Loucy (cell line): Measurements from ENCODE around the gene RD3L.

Source experiments
- H2AFZ ChIP-seq: fragments of 200-600 bp; sonication (generic); 2 replicates; pipeline ENCODE4 v1.6.0; 2016; ENCODE audit warnings: antibody characterized with exemption, mild to moderate bottlenecking, low read length, moderate library complexity
- H3F3A ChIP-seq: fragments of 200-600 bp; 2 replicates; pipeline ENCODE4 v1.6.0; 2016; ENCODE audit warnings: antibody characterized with exemption, low read depth, mild to moderate bottlenecking
- H3K27me3 ChIP-seq: fragments of 200-600 bp; sonication (generic); 2 replicates; pipeline ENCODE4 v1.6.1; 2014; ENCODE audit warnings: low read length, mild to moderate bottlenecking; ENCODE audit not compliant: insufficient read depth, poor library complexity, severe bottlenecking
- H3K36me3 ChIP-seq: fragments of 200-600 bp; sonication (generic); 2 replicates; pipeline ENCODE4 v1.6.1; 2016; ENCODE audit warnings: low read length; ENCODE audit not compliant: insufficient read depth
- H3K4me1 ChIP-seq: fragments of 200-600 bp; sonication (generic); 2 replicates; pipeline ENCODE4 v1.5.1; 2014; ENCODE audit warnings: low read length, mild to moderate bottlenecking; ENCODE audit not compliant: insufficient read depth, poor library complexity, severe bottlenecking
- H3K4me2 ChIP-seq: fragments of 200-600 bp; sonication (generic); 2 replicates; pipeline ENCODE4 v1.6.0; 2014; ENCODE audit warnings: antibody characterized with exemption, low read length, low read depth, mild to moderate bottlenecking; ENCODE audit not compliant: poor library complexity, severe bottlenecking
- H3K4me3 ChIP-seq: fragments of 200-600 bp; sonication (generic); 2 replicates; pipeline ENCODE4 v1.5.1; 2014; ENCODE audit warnings: low read length, mild to moderate bottlenecking, mixed read lengths; ENCODE audit not compliant: poor library complexity, severe bottlenecking
- H3K79me2 ChIP-seq: fragments of 200-600 bp; sonication (generic); 2 replicates; pipeline ENCODE4 v1.6.1; 2014; ENCODE audit warnings: low read length; ENCODE audit not compliant: insufficient read depth
- H3K9ac ChIP-seq: fragments of 200-600 bp; sonication (generic); 2 replicates; pipeline ENCODE4 v1.6.0; 2014; ENCODE audit warnings: mild to moderate bottlenecking, low read depth, low read length, moderate library complexity; ENCODE audit not compliant: poor library complexity, severe bottlenecking
- H3K9me2 ChIP-seq: fragments of 200-600 bp; sonication (generic); replicated peaks from 2 replicates; pipeline ENCODE4 v1.6.1; 2016; ENCODE audit warnings: low read depth, low read length, mixed read lengths
- H3K9me3 ChIP-seq: fragments of 200-600 bp; sonication (generic); 2 replicates; pipeline ENCODE4 v1.6.1; 2014; ENCODE audit warnings: mild to moderate bottlenecking, antibody characterized with exemption, low read length, low read depth; ENCODE audit not compliant: insufficient read depth
- H4K20me1 ChIP-seq: fragments of 200-600 bp; sonication (generic); 2 replicates; pipeline ENCODE4 v1.6.0; 2014; ENCODE audit warnings: antibody characterized with exemption, low read length, mild to moderate bottlenecking; ENCODE audit not compliant: insufficient read depth, poor library complexity, severe bottlenecking
- EZH2phosphoT487 ChIP-seq: fragments of 200-600 bp; IDR thresholded peaks from 2 replicates; pipeline ENCODE4 v1.6.1; 2018; ENCODE audit warnings: antibody characterized with exemption, mild to moderate bottlenecking, moderate library complexity, borderline replicate concordance
- TF ChIP-seq, protein P1 (sequence below): fragments of 200-600 bp; sonication (generic); conservative IDR thresholded peaks from 2 replicates; pipeline ENCODE4 v1.5.1; 2014; ENCODE audit warnings: mild to moderate bottlenecking, antibody characterized with exemption, low read length

The RD3L gene

DNA sequence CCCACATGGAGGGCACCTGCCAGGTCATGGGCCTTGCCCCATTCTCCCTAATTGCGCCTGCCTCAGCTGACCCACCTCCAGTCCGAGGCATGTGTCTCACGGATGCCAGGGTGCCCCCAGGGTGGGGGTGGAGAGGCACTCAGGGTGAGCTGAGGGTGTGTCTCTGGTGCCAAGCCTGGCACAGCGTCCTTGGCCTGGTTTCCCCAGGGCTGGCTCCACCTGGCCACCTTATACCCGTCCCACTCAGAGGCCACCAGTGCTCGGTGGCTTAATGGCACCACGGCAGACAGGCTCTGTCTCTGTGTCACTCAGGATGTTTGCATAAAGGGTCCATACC, 47.6 kb downstream of the RD3L start:
- H3F3A ChIP-seq, result no peaks in the 10 kb centered on the region
- no peaks in the 10 kb centered on the region for H4K20me1 ChIP-seq
- no peaks in the 10 kb centered on the region for H3K9me2 ChIP-seq
- no peak for TF ChIP-seq EZH2phosphoT487
- TF ChIP-seq, protein P1, sequence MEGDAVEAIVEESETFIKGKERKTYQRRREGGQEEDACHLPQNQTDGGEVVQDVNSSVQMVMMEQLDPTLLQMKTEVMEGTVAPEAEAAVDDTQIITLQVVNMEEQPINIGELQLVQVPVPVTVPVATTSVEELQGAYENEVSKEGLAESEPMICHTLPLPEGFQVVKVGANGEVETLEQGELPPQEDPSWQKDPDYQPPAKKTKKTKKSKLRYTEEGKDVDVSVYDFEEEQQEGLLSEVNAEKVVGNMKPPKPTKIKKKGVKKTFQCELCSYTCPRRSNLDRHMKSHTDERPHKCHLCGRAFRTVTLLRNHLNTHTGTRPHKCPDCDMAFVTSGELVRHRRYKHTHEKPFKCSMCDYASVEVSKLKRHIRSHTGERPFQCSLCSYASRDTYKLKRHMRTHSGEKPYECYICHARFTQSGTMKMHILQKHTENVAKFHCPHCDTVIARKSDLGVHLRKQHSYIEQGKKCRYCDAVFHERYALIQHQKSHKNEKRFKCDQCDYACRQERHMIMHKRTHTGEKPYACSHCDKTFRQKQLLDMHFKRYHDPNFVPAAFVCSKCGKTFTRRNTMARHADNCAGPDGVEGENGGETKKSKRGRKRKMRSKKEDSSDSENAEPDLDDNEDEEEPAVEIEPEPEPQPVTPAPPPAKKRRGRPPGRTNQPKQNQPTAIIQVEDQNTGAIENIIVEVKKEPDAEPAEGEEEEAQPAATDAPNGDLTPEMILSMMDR, result no peak
- H3K9me3 ChIP-seq, result no peaks in the 10 kb centered on the region
- H3K36me3 ChIP-seq, result no peaks in the 10 kb centered on the region
- no peak overlapping the region for H3K9ac ChIP-seq
- no peaks in the 10 kb centered on the region for H3K4me1 ChIP-seq
- H3K79me2 ChIP-seq, result no peaks in the 10 kb centered on the region
- H3K4me3 ChIP-seq, result no peak overlapping the region
- H3K27me3 ChIP-seq, result no peaks in the 10 kb centered on the region
- H2AFZ ChIP-seq, result no peak overlapping the region
- no peak overlapping the region for H3K4me2 ChIP-seq

DNA sequence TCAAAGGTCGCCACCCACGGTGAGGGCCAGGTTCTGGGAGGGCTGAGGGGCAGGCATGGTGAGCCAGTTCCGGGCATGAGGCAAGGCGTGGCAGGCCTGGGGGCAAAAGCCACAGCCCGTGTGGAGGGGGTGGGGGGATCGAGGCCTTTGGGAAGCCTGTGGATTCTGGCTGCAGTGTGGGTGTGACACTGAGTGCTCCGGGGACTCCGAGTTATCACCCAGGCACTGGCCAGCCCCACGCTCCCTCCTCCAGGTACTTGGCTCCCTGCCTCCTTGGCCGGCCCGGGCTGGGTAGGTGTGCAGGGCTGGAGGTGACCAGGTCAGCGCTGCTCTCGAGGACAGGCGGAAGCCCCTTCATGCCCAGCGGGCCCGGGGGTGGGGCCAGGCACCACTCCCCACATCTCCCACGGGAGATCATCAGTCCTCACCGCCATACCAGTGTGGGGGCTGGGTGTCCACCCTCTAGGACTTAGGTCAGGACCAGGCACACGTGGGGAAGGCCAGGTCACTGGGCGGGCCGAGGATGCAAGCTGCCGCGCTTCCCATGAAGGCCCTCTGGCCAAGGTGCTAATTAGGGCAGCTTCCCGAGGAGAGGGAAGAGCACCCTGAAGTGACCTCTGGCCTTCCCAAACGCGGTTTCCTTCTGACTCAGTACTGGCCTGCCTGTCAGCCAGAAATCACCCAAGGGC, 48.2 kb downstream of the RD3L start:
- Histone ChIP-seq H3K4me3 (no peak overlapping the region), H3K4me1 (no peaks in the 10 kb centered on the region), H3K36me3 (no peaks in the 10 kb centered on the region), H2AFZ (no peak overlapping the region), H3F3A (no peaks in the 10 kb centered on the region), H4K20me1 (no peaks in the 10 kb centered on the region), H3K9me2 (no peaks in the 10 kb centered on the region), H3K79me2 (no peaks in the 10 kb centered on the region), H3K27me3 (no peaks in the 10 kb centered on the region), H3K4me2 (no peak overlapping the region), H3K9me3 (no peaks in the 10 kb centered on the region), H3K9ac (no peak overlapping the region)
- TF ChIP-seq, protein P1, result no peak
- TF ChIP-seq EZH2phosphoT487, result no peak

DNA sequence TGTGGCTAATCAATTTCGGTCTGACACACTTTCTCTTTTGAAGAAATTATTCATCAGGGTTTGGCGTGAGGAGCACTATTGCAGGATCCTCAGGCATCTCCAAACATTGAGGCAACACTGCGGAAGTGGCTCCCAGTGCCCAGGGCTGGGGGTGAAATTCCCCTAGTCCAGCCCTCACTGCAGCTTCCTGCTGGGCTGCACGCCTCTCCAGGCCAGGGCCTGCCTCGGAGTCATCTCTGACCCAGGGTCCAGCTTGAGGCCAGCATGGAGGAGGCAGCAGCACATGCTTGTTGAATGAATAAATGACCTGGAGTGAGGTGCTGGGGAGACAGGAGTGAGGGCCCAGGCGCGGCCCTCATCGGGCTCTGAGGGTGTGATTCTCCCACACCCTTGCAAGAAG, 50.1 kb downstream of the RD3L start:
- Histone ChIP-seq H3K36me3 (no peaks in the 10 kb centered on the region), H3K4me3 (no peak overlapping the region), H4K20me1 (no peaks in the 10 kb centered on the region), H2AFZ (no peak overlapping the region), H3K9me2 (no peaks in the 10 kb centered on the region), H3K4me1 (no peaks in the 10 kb centered on the region), H3F3A (no peaks in the 10 kb centered on the region), H3K9me3 (no peaks in the 10 kb centered on the region), H3K79me2 (no peaks in the 10 kb centered on the region), H3K27me3 (no peaks in the 10 kb centered on the region), H3K9ac (no peak overlapping the region), H3K4me2 (no peak overlapping the region)
- TF ChIP-seq EZH2phosphoT487, result no peak
- TF ChIP-seq, protein P1, result no peak
